Measurements from ENCODE around the gene ITGB1BP1. TPM values are rescaled to one million over a fixed set of nuclear protein-coding genes. Genes with fewer than 3 reads are reported as not detected.

Gene ITGB1BP1
- total and polyA plus RNA-seq, 12 donors: 51.4 to 224 (median 134) TPM

GRCh38 chr2:9385841-9386240 lies 37.5 kb downstream of the ITGB1BP1 start:
- peak in 1 of 8 donors; percentile 40 for ATAC-seq
- Histone ChIP-seq H3K27ac (peak overlapping the region in 1 of 10 donors; percentile 13), H3K4me1 (peaks cover 0 to 25% (median 18%) of the 10 kb centered on the region in 9 donors), H3K4me3 (no peak overlapping the region), H3K27me3 (no peaks in the 10 kb centered on the region), H3K9me3 (no peaks in the 10 kb centered on the region), H3K36me3 (peaks cover 0 to 100% (median 3%) of the 10 kb centered on the region in 9 donors)
- 72 to 78% methylated on average over 6 of the region's 6 CpGs for WGBS, 2 donors
- no peak for TF ChIP-seq CTCF (IDR thresholded peaks at IDR 0.05)
- DNase-seq: no peak
- intact Hi-C loops (cut with DNase I): no loop called here

DNA sequence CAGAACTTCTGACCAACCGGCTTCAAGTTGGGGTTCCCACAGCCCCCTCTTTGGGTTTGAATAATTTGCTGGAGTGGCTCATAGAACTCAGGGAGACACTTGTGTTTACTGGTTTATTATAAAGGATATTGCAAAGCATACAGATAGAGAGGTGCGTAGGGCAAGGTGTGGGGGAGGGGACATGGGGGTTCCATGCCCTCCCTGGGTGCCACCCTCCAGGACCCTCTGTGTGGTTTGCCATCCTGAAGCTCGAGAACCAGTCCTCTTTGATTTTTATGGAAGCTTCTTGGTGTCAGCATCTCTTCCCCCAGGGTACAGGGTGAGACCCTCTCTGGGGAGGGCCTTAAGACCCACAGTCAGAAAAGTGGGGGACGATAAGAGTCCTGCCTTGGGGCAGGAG lies 38.8 kb downstream of the ITGB1BP1 start:
- H3K36me3 ChIP-seq: peaks cover 0 to 100% (median 3%) of the 10 kb centered on the region in 9 donors
- WGBS, 2 donors: 88 to 92% methylated on average over 4 of the region's 4 CpGs

GRCh38 chr2:9382604-9383235 lies 40.6 kb downstream of the ITGB1BP1 start:
- H3K4me1 ChIP-seq: peaks cover 0 to 48% (median 30%) of the 10 kb centered on the region in 9 donors
- no peaks in the 10 kb centered on the region for H3K9me3 ChIP-seq
- H3K27ac ChIP-seq: no peak overlapping the region
- no peak overlapping the region for H3K4me3 ChIP-seq
- DNase-seq (no peak), ATAC-seq (no peak)
- TF ChIP-seq CTCF (IDR thresholded peaks at IDR 0.05): no peak
- H3K36me3 ChIP-seq: peaks cover 0 to 97% (median 0%) of the 10 kb centered on the region in 9 donors
- intact Hi-C loops (cut with DNase I): no loop called here
- H3K27me3 ChIP-seq: no peaks in the 10 kb centered on the region
- 95 to 96% methylated on average over 6 of the region's 6 CpGs for WGBS, 2 donors

More for the DNA sequence above, 38.8 kb downstream of the ITGB1BP1 start:
- no peak for TF ChIP-seq CTCF (IDR thresholded peaks at IDR 0.05)
- intact Hi-C loops (cut with DNase I): no loop called here
- Histone ChIP-seq H3K4me3 (no peak overlapping the region), H3K27me3 (no peaks in the 10 kb centered on the region), H3K4me1 (peaks cover 0 to 32% (median 19%) of the 10 kb centered on the region in 9 donors), H3K27ac (no peak overlapping the region), H3K9me3 (no peaks in the 10 kb centered on the region)
- ATAC-seq (no peak), DNase-seq (no peak)

DNA sequence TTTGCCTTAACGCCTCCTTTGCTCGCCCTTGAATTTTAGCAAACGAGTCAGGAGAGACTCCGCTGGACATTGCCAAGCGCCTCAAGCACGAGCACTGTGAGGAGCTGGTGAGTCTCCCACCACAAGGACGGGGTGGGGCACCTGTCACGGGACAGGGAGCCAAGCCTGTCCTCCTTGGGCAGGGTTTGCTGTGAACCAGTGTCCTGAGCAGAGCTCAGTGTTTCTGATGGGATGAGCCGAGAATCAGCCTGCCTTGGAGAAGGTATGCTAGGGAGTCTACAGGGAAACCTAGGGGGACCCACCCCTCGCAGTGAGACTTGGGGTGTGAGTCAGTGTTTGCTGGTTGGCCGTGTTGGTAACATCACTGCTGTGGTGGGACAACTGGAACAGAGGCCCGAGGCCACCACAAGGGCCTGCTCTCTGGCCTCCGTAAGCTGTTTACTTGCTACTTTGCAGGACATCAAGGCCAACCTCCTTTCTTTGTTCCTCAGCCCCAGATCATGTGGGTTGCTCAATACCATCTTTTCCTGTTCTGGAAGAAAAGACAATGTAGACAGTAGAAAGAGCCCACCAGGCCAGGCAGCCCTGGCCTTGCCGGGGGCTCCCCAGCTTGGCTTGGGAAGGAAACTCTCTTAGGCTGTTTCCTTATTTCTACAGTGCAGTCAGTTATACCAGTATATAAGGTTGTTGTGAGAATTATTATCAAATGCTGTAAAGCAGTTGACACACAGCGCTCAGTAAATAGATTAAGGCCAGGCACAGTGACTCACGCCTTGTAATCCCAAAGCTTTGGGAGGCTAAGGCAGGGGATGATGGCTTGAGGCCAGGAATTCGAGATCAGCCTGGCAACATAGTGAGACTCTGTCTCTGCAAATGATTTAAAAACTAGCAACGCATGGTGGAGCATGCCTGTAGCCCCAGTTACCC lies 42.4 kb downstream of the ITGB1BP1 start:
- no peaks in the 10 kb centered on the region for H3K9me3 ChIP-seq
- H3K4me1 ChIP-seq: peaks cover 0 to 52% (median 36%) of the 10 kb centered on the region in 9 donors
- no peak overlapping the region for H3K4me3 ChIP-seq
- no peak for TF ChIP-seq CTCF (IDR thresholded peaks at IDR 0.05)
- 77 to 82% methylated on average over 18 of the region's 18 CpGs for WGBS, 2 donors
- intact Hi-C loops (cut with DNase I): no loop called here
- H3K27me3 ChIP-seq: no peaks in the 10 kb centered on the region
- peak in 5 of 8 donors; percentile 15 to 71 (median 51) for ATAC-seq
- H3K27ac ChIP-seq: peak overlapping the region in 8 of 10 donors; percentile 1 to 71 (median 45)
- peaks cover 0 to 99% (median 0%) of the 10 kb centered on the region in 9 donors for H3K36me3 ChIP-seq
- peak in 1 of 2 donors; percentile 28 for DNase-seq
